GM21717 (cell line): ENCODE measurements around the gene ANKRD52.
"Not testable (repeated sequence)": the region's sequence is repeated elsewhere in the genome, so short reads cannot be mapped to it uniquely, and the experiment has no call there.

ENCODE experiments used
- ATAC-seq: cut with Tn5 transposase; IDR thresholded peaks from one replicate; pipeline ENCODE4 v1.9.1; 2021; ENCODE audit warnings: mild to moderate bottlenecking, moderate library complexity; ENCODE audit not compliant: unreplicated experiment

Gene ANKRD52

DNA sequence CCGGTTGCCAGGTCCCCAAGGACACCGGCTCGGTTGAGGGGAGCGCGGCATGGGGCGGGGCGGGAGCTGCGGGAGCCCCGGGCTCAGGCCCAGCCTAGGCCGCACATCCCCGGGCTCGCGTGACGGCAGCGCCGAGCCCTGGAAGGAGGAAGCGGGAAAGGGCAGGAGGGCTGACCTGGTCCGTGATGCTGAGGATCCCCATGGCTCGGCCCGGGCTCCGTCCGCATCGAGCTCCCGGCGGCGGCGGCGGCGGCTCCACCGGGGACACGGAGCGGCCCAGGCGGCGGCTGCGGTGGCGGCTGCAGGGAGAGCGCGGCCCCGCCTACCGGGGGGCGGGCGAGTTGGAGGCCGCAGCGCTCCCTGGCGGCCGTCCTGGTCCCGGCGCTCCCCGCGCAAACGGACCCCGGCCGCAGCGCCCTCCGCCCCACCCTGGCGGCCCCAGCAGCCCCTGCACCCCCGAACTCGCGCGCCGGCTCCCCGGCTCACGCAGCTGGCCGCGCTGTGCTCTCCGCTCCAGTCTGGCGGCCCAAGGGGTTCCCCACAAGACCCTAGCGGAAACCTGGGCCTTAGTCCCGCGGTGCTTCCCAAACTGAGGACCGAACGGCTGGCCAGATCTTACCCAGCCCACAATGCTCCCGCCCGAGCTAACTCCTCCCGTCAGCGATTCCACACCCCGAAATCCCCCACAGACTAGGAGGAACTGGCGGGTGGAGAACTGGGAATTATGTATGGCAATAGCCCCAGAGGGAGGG is at the start of gene ANKRD52:
Gene ANKRD52 (minus strand): TSS at position 317 of the 752 bp plus-strand sequence. CDS start 115 bp downstream, at position 202.
- ATAC-seq, result peak; percentile 85

DNA sequence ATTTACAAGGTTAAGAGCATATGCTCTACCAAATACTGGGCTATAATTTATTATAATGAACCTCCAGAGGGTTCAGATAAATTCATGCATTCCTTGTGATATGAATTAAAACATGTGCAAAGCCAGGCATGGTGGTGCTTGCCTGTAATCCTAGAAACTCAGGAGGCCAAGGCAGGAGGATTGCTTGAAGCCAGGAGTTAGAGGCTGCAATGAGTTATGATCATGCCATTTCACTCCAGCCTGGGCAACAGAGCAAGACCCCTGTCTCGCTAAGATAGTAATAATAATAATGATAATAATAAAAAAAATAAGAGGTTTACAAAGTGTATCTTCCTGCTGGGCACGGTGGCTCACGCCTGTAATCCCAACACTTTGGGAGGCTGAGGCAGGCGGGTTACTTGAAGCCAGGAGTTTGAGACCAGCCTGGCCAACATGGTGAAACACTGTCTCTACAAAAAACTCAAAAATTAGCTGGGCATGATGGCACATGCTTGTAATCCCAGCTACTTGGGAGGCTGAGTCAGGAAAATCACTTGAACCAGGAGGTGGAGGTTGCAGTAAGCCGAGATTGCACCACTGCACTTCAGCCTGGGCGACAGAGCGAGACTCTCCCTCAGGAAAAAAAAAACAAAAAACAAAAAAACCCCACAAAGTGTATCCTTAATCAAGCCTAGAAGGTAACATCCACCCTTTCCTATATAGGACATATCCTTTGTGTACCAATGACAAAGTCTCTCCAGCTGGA is 49.2 kb upstream of the ANKRD52 start:
- ATAC-seq, result no peak

DNA sequence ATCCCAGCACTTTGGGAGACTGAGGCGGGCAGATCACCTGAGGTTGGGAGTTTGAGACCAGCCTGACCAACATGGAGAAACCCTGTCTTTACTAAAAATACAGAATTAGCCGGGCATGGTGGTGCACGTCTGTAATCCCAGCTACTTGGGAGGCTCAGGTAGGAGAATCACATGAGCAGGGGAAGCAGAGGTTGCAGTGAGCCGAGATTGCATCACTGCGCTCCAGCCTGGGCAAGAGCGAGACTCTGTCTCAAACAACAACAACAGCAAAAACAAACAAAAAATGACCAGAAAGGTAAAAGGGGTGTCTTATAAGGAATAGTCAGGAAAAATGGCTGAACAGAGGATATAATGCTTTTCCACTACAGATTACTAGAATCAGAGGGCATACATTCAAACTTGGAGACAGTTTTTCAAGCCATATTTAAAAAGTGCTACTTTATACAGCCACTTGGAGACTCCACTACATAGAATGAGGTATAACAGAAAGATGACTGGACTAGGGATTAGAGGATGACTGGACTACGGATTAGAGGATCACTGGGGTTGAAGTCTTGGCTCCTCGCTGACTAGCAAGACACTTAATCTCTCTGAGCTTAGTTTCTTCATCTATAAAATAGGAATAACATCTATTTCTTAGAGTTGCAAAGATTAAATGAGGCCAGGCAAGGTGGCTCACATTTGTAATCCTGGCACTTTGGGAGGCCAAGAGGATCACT is 46.8 kb upstream of the ANKRD52 start:
- no peak for ATAC-seq

DNA sequence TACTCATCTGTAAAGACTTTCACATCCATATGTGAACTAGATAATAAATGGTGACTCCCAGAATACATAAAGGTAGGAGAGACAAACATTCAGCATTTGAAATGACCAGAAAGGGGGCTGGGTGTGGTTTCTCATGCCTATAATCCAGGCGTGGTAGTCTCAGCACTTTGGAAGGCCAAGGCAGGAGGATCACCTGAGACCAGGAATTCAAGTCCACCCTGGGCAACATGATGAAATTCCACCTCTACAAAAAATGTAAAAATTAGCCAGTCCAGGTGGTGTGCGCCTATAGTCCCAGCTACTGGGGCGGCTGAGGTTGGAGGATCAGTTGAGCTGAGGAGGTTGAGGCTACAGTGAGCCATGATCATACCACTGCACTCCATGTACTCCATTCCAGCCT is 46.1 kb upstream of the ANKRD52 start:
- no peak for ATAC-seq

DNA sequence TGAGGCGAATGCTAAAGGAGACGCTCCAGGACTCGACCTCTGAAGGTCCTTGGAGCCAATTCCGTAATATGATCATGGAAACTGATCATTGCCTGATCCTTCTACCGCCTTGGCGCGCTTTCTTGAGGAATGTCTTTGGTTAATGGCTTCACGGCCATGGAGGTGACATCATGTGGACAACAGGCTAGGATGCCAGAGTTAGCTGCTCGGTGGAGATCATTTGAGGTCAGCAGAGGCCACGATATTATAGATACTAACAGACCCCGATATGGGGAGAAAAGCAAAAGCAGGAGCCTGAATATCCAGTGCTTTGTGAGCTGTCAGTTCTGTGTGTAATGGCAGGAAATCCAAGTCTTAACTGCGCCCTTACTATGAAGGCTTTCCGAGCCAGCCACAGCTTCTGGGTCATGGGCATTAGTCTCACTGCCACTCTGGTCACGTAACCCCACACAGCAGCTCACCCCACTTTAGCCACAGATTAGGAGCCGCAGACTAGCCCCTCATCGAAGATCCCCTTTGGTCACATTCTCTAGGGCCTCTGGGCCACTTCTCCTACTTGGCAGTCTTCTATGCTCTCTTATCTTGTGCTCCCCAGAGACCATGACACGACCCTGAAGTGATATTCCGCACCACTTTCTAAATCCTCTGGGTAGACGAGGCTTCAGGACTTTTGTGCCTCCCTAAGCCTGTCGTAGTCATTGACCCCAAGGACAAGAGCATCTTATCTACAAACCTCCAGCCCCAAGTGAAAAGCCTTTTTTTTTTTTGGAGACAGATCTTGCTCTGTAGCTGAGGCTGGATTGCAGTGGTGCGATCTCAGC is 42.7 kb upstream of the ANKRD52 start:
- ATAC-seq, result no peak

DNA sequence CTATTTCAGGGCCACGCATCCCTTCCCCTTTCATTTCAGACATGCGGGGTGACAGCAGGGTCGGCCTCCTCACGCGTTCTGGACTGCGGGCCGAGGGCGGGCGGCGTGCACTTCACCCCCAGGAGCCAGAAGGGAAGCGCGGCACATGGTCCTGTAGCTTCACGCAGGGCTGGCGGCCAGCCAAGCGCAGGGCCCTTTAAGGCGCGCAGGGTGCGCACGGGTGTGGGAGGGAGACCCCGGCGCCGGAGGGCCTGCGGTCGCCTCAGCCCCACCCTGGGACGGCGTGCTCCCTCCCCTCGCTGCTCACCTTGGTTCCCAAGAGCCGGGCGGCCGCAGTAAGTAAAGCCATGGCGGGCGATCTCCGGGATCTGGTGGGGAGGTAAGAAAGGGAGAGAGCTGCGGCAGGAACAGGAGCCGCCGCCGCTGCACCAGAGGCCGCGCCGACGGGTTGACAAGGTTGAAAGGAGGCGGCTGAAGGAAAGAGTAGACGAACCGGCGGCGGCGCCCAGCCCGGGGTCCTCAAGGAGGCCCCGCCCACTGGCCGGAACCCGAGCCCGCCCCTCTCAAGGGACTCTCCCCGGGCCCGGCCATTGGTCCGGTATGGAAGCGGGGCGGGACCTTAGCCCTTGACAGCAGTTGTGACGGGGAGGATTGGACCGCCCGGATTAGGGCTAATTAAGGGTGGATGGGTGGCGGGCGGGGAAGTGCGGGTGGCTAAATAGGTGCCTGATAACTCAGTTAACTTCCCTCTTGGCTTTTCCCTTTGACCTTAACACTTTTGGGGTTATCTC is 41.9 kb upstream of the ANKRD52 start, which contains the start of gene CS:
Gene CS (minus strand): TSS at position 478 of the 791 bp plus-strand sequence. CDS start 129 bp downstream, at position 349.
- ATAC-seq, result peak; percentile 93

DNA sequence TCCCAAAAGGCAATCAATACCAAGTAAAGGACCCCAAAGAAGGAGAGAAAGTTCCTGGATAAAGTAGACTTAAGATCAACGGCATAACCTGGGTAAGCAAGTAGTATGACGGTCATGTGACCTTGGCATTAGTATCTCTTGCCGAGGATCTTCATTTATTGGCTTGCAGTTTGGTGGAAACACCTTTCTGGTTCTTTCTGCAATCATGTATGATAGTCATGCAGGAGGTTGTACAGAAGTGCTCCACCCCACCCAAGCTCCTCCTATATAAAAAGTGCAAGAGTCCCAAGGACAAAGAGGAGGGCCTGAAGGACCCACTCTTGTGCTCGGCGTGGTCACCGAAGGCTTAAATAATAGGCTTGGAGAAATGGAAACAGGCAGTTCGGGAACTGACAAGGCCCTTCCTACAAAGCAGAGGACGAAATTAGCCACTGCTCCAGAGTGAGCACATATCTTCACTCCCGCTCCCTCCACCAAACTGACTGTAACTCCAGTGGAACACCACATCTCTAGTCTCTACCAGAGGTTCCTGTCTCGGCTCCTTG is 41.2 kb upstream of the ANKRD52 start:
- peak; percentile 13 for ATAC-seq

DNA sequence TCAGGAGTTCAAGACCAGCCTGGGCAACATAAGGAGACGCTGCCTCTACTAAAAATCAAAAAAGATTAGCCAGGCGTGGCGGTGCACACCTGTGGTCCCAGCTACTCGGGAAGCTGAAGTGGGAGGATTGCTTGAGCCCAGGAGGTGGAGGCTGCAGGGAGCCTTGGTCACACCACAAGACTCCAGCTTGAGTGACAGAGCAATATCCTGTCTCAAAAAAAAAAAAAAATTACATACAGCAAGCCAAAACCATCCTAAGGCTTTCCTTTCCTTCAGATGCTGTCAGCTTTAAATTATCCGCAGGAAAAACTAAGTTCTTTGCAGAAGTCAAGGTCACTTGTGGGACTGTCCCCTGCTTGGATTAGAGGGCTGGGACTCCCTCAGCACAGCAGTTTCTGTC is 40.6 kb upstream of the ANKRD52 start:
- no peak for ATAC-seq

DNA sequence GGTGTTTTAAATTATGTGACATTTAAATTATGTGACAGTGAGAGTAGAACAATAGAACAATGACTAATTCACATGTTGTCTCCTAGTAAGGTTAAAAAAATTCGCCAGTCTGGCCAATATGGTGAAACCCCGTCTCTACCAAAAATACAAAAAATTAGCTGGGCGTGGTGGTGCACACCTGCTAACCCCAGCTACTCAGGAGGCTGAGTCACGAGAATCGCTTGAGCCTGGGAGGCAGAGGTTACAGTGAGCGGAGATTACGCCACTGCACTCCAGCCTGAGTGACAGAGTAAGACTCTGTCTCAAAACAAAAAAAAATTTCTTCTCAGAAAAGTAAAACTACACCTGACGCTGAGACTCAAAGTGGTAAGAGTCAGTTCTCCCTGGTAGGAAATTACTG is 39.2 kb upstream of the ANKRD52 start:
- ATAC-seq, result no peak

DNA sequence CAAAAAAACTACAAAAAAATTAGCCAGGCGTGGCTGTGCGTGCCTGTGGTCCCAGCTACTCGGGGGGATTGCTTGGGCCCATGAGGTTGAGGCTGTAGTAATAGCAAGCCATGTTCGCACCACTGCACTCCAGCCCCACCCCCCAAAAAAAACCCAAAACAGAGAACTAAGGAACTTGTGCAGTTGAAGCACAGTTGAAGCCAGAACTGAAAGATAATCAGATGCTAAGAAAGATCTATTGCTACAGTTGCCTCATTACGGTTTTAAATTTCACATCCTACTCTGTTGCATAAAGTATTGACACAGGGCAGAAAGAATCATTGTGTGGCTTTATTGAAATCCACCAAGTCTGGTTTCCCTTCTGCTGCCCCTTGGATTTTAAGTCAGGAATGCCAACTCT is 38.1 kb upstream of the ANKRD52 start:
- no peak for ATAC-seq

DNA sequence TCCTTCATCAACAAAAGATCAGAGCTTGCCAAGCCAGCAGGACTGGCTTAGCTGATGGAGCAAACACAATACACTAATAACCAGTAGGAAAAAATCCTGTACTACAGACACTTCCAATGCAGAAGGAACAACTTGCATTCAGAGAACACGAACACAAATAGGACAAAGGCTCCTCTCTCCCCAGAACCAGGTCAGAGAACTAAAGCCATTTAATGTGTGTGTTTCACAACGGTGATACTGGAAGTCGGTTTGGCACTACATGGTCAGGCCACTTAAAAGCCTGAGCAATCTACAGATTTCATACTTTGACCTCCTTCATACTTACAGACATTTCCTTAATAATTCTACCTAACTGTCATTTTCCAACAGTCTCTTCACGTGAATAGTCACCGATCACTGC is 35.6 kb upstream of the ANKRD52 start:
- ATAC-seq, result no peak

DNA sequence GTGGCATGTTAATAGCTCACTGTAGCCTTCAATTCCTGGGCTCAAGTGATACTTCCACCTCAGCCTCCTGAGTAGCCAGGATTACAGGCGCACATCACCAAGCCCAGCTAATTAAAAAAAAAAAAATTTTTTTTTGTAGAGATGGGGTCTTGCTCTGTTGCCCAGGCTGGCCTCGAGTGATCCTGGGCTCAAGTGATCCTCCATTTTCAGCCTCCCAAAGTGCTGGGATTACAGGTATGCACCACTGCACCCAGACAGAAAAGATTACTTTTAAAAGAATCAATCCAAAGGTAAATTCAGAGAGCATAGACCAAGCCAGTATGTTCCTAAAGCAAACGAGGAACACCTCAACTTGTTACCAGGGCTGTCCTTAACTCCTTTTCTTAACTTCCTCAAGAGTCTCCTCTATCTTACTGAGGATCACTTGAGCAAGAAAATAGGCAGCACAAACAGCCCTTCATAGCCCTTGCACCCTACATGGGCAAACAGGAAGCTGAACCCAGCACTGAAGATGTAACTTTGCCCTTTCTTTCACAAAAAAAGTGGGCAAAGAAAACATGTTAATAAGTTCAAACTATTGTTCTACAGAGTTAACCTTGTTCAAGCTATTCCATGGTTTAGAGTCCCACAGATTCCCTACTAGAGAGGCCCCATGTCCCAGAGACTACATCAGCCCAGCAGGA is 30.7 kb upstream of the ANKRD52 start:
- no peak for ATAC-seq

DNA sequence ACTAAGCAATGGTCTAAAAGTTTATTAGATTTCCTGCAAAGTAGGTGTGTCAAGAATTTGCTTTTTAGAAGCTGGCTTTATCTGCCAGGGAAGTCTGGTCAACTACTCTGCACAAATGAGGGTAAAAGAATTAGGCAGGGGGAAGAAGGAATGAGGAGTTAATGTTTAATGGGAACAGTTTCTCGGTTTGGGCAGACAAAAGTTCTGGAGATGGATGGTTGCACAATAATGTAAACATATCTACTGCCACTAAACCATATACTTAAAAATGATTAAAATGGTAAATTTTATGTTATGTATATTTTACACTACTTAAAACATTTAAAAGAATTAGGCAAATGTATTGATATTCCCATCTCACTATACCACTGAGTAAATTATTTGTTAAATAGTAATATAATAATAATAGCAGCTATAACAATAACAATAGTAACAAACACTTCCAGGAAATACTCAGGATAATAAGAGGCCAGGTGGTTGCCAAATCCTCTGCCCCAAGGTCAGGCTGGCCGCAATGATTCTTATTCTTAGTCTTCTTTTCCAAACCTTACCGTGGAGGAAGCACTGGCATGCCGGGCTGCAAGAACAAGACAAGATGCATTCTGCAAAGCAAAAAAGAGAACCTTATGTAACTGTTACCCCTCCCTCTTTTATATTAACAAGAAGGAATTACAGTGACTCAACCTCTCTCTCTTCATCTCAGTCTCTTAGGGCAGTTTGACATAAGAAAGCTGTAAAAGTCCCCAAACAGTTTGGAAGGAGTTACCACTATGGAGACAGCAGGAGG is 28.1 kb upstream of the ANKRD52 start:
- ATAC-seq, result no peak

DNA sequence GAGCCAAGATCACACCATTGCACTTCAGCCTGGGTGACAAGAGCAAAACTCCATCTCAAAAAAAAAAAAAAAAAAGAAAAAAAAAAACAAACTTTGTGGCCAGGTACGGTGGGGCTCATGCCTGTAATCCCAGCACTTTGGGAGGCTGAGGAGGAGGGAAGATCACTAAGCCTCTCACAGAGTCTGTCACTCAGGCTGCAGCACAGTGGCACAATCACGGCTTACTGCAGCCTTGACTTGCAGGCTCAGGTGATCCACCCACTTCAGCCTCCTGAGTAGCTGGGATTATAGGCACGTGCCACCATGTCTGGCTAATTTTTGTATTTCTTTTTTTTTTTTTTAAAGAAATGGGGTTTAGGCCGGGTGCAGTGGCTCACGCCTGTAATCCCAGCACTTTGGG is 26.1 kb upstream of the ANKRD52 start:
- not testable (repeated sequence) for ATAC-seq

DNA sequence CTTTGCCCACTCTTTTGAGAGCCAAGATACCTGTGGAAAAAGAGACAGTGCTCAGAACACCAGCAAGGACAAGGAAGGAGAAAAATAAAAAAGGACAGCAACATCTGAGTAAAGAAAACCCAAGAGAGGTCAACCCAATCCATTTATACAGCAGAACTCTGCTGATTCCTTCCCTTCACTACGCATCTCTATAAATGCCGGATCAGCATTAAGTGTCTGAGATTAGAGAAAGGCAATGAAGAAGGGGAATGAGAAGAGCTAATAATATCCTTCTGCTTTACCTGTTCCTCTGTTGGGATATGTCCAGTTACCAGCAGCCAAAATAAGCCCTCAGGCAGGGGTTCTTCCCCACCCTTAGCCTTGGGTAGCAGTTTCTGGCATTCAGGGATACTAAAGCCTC is 24.4 kb upstream of the ANKRD52 start:
- no peak for ATAC-seq

DNA sequence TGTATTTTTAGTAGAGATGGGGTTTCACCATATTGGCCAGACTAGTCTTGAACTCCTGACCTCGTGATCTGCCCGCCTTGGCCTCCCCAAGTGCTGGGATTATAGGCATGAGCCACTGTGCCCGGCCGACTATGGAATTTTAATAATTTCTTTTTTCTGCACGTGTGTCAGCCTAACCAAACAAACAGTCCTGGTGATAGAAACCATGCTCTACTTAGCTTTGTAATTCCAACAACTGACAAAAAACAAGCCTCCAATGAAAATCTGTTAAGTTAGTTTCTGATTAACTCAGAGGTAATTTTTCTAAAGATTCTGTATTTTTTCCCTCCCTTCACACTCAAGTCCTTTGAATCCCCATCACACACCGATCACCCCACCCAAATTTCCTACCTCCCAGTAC is 23.8 kb upstream of the ANKRD52 start:
- no peak for ATAC-seq

DNA sequence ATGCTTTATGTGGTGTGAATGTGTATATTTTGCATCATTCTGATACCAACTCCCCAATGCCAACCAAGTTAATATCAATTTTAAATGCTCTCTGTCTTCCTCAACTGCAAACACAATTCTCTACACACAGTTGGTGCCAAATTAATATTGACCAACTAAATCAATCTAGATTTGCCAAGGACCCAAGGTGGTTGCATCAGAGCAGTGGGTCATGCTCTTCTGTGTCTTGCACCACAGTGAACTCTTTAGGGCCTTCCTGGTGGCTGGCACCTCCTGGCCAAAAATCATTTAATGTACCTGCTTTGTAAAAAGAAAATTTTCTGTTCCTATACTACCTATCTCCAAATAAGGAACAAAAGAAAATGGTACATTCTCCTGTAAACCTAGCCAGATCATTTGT is 22.7 kb upstream of the ANKRD52 start:
- ATAC-seq, result no peak

DNA sequence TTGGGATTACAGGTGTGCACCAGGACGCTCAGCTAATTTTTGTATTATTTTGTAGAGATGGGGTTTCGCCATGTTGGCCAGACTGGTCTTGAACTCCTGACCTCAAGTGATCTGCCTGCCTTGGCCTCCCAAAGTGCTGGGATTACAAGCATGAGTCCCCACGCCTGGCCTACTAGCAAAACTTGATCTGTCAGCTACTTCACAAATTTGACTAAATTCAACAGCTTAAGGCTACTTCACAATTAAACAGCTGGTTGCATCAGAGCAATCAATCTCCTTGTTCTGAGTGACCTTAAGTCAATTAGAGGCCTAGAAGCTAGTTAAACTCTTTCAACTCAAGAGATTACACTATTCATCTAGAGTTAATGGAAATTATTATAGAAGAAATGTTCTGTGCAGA is 20.7 kb upstream of the ANKRD52 start:
- no peak for ATAC-seq
